ENCODE data around the gene KCNMA1.

The KCNMA1 gene

DNA sequence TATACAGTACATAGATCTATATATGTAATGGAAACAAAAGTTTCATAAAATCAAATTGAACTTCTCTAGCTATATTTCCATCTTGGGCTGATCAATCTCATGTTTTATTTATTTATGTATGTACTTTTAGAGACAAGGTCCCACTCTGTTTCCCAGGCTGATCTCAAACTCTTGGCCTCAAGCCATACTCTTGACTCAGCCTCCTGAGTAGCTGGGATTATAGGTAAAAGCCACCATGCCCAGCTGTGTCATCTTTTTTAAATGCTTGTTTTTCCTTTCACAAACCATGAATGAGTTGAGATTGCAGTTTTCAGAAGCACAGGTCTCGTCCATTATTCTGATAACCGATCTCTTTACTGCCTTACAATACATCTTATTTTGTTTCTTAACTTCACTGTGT lies 400.9 kb downstream of the KCNMA1 start:
- H2BK12ac ChIP-seq (ENCODE audit: low read length): no peak overlapping the region
- H2AK5ac ChIP-seq (ENCODE audit: low read depth, low read length): no peak overlapping the region
- no peak overlapping the region for H3K4me3 ChIP-seq (ENCODE audit: low read length in 2 of 2)
- H2AFZ ChIP-seq (ENCODE audit: low read length): no peak overlapping the region
- H3K4me1 ChIP-seq (ENCODE audit: control insufficient read depth in 2 of 2, insufficient read depth in 1 of 2, low read depth in 1 of 2, low read length in 2 of 2): no peaks in the 10 kb centered on the region
- H3K27ac ChIP-seq (replicated peaks; ENCODE audit: low read length): no peak overlapping the region
- H3K4me2 ChIP-seq (ENCODE audit: insufficient read depth, low read length, poor library complexity, severe bottlenecking): no peak overlapping the region
- no CpG with 5 or more reads among the region's 2 CpGs for WGBS, 2 donors (ENCODE audit: extremely low coverage in 2 of 2, insufficient read length in 2 of 2, insufficient replicate concordance in 1 of 2)
- H3K79me1 ChIP-seq (ENCODE audit: low read depth, low read length): no peaks in the 10 kb centered on the region
- no peak overlapping the region for H3K18ac ChIP-seq (ENCODE audit: low read length)
- no peak overlapping the region for H4K8ac ChIP-seq (ENCODE audit: low read depth, low read length)
- no peak overlapping the region for H3K9ac ChIP-seq (ENCODE audit: low read depth, low read length, poor library complexity)
- no peak for DNase-seq (ENCODE audit: low spot score)
- H2BK120ac ChIP-seq (ENCODE audit: low read depth, low read length): no peak overlapping the region
- no peak overlapping the region for H3K23ac ChIP-seq (ENCODE audit: low read depth, low read length, poor library complexity)
- no peak overlapping the region for H3K4ac ChIP-seq (ENCODE audit: low read length)
- H2BK5ac ChIP-seq (ENCODE audit: low read length): no peak overlapping the region
- no peaks in the 10 kb centered on the region for H3K9me3 ChIP-seq (replicated peaks in 1 of 2; ENCODE audit: control insufficient read depth in 2 of 2, insufficient read depth in 1 of 2, low read depth in 1 of 2, low read length in 2 of 2)
- H4K91ac ChIP-seq (ENCODE audit: low read depth, low read length, poor library complexity): no peak overlapping the region
- H3K27me3 ChIP-seq (ENCODE audit: control insufficient read depth in 3 of 3, insufficient read depth in 3 of 3, low read depth in 1 of 3, low read length in 3 of 3): no peaks in the 10 kb centered on the region
- H3K36me3 ChIP-seq (replicated peaks in 1 of 2; ENCODE audit: control insufficient read depth in 2 of 2, insufficient read depth in 2 of 2, low read length in 2 of 2): no peaks in the 10 kb centered on the region
- H2BK15ac ChIP-seq (ENCODE audit: low read length): no peak overlapping the region
- H3K14ac ChIP-seq (ENCODE audit: low read length): no peak overlapping the region

DNA sequence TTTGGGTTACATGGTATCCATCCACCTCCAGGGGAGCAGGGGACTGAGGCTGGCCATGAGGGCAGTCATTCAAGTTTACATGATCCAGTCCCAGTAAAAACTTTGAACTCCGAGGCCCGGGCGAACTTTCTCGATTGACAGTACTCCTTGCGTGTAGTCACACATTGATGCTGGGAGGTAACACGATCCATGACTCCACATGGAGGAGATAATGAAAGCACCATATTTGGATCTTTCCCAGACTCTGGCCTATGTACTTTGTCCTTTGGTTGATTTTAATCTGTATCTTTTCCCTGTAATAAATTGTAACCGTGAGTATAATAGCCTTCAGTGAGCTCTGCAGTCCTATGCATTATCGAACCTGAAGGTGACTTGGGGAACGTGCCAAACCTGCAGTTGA lies 401.6 kb downstream of the KCNMA1 start:
- H2BK5ac ChIP-seq (ENCODE audit: low read length): no peak overlapping the region
- DNase-seq (ENCODE audit: low spot score): no peak
- H4K91ac ChIP-seq (ENCODE audit: low read depth, low read length, poor library complexity): no peak overlapping the region
- no peak overlapping the region for H2BK12ac ChIP-seq (ENCODE audit: low read length)
- no peak overlapping the region for H3K4me2 ChIP-seq (ENCODE audit: insufficient read depth, low read length, poor library complexity, severe bottlenecking)
- no peak overlapping the region for H3K4me3 ChIP-seq (ENCODE audit: low read length in 2 of 2)
- no peak overlapping the region for H3K9ac ChIP-seq (ENCODE audit: low read depth, low read length, poor library complexity)
- H4K8ac ChIP-seq (ENCODE audit: low read depth, low read length): no peak overlapping the region
- no peak overlapping the region for H2AK5ac ChIP-seq (ENCODE audit: low read depth, low read length)
- no peak overlapping the region for H2BK15ac ChIP-seq (ENCODE audit: low read length)
- H3K4me1 ChIP-seq (ENCODE audit: control insufficient read depth in 2 of 2, insufficient read depth in 1 of 2, low read depth in 1 of 2, low read length in 2 of 2): no peaks in the 10 kb centered on the region
- H2AFZ ChIP-seq (ENCODE audit: low read length): no peak overlapping the region
- no CpG with 5 or more reads among the region's 9 CpGs for WGBS, 2 donors (ENCODE audit: extremely low coverage in 2 of 2, insufficient read length in 2 of 2, insufficient replicate concordance in 1 of 2)
- H3K14ac ChIP-seq (ENCODE audit: low read length): no peak overlapping the region
- H3K36me3 ChIP-seq (replicated peaks in 1 of 2; ENCODE audit: control insufficient read depth in 2 of 2, insufficient read depth in 2 of 2, low read length in 2 of 2): no peaks in the 10 kb centered on the region
- H3K27me3 ChIP-seq (ENCODE audit: control insufficient read depth in 3 of 3, insufficient read depth in 3 of 3, low read depth in 1 of 3, low read length in 3 of 3): no peaks in the 10 kb centered on the region
- no peaks in the 10 kb centered on the region for H3K9me3 ChIP-seq (replicated peaks in 1 of 2; ENCODE audit: control insufficient read depth in 2 of 2, insufficient read depth in 1 of 2, low read depth in 1 of 2, low read length in 2 of 2)
- no peak overlapping the region for H3K23ac ChIP-seq (ENCODE audit: low read depth, low read length, poor library complexity)
- no peak overlapping the region for H3K27ac ChIP-seq (replicated peaks; ENCODE audit: low read length)
- no peak overlapping the region for H2BK120ac ChIP-seq (ENCODE audit: low read depth, low read length)
- no peaks in the 10 kb centered on the region for H3K79me1 ChIP-seq (ENCODE audit: low read depth, low read length)
- H3K4ac ChIP-seq (ENCODE audit: low read length): no peak overlapping the region
- no peak overlapping the region for H3K18ac ChIP-seq (ENCODE audit: low read length)

DNA sequence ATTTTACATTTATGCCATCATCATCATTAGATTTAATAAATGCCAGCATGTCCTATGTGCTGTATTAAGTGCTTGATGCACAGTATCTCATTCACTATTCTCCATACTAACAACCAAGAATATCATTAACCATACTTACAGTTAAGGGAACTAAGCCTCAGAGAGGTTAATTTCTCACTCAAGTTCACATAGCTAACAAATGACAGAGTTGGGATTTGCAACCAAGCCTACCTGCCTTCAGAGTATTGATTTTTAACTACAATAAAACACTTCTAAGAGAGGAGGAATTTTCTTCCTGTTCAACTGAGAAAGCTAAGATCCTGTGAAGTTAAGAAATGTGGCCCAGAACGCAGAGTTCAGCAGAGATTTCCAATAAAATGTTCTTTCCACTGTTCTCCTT lies 403.0 kb downstream of the KCNMA1 start:
- H2AK5ac ChIP-seq (ENCODE audit: low read depth, low read length): no peak overlapping the region
- no peak overlapping the region for H4K91ac ChIP-seq (ENCODE audit: low read depth, low read length, poor library complexity)
- H3K14ac ChIP-seq (ENCODE audit: low read length): no peak overlapping the region
- no peaks in the 10 kb centered on the region for H3K4me1 ChIP-seq (ENCODE audit: control insufficient read depth in 2 of 2, insufficient read depth in 1 of 2, low read depth in 1 of 2, low read length in 2 of 2)
- H2BK120ac ChIP-seq (ENCODE audit: low read depth, low read length): no peak overlapping the region
- no peak overlapping the region for H3K9ac ChIP-seq (ENCODE audit: low read depth, low read length, poor library complexity)
- H3K18ac ChIP-seq (ENCODE audit: low read length): no peak overlapping the region
- no peaks in the 10 kb centered on the region for H3K79me1 ChIP-seq (ENCODE audit: low read depth, low read length)
- no CpG with 5 or more reads among the region's 1 CpG for WGBS, 2 donors (ENCODE audit: extremely low coverage in 2 of 2, insufficient read length in 2 of 2, insufficient replicate concordance in 1 of 2)
- no peak overlapping the region for H3K27ac ChIP-seq (replicated peaks; ENCODE audit: low read length)
- H3K27me3 ChIP-seq (ENCODE audit: control insufficient read depth in 3 of 3, insufficient read depth in 3 of 3, low read depth in 1 of 3, low read length in 3 of 3): no peaks in the 10 kb centered on the region
- H3K4ac ChIP-seq (ENCODE audit: low read length): no peak overlapping the region
- H3K23ac ChIP-seq (ENCODE audit: low read depth, low read length, poor library complexity): no peak overlapping the region
- no peak overlapping the region for H2BK5ac ChIP-seq (ENCODE audit: low read length)
- no peaks in the 10 kb centered on the region for H3K9me3 ChIP-seq (replicated peaks in 1 of 2; ENCODE audit: control insufficient read depth in 2 of 2, insufficient read depth in 1 of 2, low read depth in 1 of 2, low read length in 2 of 2)
- H2BK15ac ChIP-seq (ENCODE audit: low read length): no peak overlapping the region
- H2BK12ac ChIP-seq (ENCODE audit: low read length): no peak overlapping the region
- H4K8ac ChIP-seq (ENCODE audit: low read depth, low read length): no peak overlapping the region
- no peaks in the 10 kb centered on the region for H3K36me3 ChIP-seq (replicated peaks in 1 of 2; ENCODE audit: control insufficient read depth in 2 of 2, insufficient read depth in 2 of 2, low read length in 2 of 2)
- no peak overlapping the region for H3K4me2 ChIP-seq (ENCODE audit: insufficient read depth, low read length, poor library complexity, severe bottlenecking)
- no peak for DNase-seq (ENCODE audit: low spot score)
- no peak overlapping the region for H2AFZ ChIP-seq (ENCODE audit: low read length)
- no peak overlapping the region for H3K4me3 ChIP-seq (ENCODE audit: low read length in 2 of 2)

DNA sequence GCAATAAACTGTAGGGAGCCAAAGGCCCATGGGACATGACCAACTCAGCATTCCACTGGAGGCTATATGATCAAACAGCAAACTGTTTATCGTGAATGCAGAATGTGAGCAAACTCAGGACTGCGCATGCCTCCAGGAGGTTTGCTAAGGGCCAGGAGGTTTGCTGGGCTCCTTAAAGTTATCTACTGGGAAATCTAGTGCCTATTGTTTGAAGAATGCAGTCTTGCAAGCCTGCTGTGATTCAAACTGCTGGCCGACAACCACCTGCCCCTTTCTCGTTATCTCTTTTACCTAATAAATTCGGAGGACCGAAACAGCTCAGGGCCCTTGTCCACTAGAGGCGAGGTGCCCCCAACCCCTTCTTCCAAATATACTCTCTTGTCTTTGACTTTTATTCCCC lies 404.1 kb downstream of the KCNMA1 start:
- Histone ChIP-seq H3K4me3 (ENCODE audit: low read length in 2 of 2) (no peak overlapping the region), H2BK5ac (ENCODE audit: low read length) (no peak overlapping the region), H3K14ac (ENCODE audit: low read length) (no peak overlapping the region), H3K4ac (ENCODE audit: low read length) (no peak overlapping the region), H2BK15ac (ENCODE audit: low read length) (no peak overlapping the region), H3K9ac (ENCODE audit: low read depth, low read length, poor library complexity) (no peak overlapping the region), H3K23ac (ENCODE audit: low read depth, low read length, poor library complexity) (no peak overlapping the region), H3K9me3 (replicated peaks in 1 of 2; ENCODE audit: control insufficient read depth in 2 of 2, insufficient read depth in 1 of 2, low read depth in 1 of 2, low read length in 2 of 2) (no peaks in the 10 kb centered on the region), H2BK12ac (ENCODE audit: low read length) (no peak overlapping the region), H3K27ac (replicated peaks; ENCODE audit: low read length) (no peak overlapping the region), H3K36me3 (replicated peaks in 1 of 2; ENCODE audit: control insufficient read depth in 2 of 2, insufficient read depth in 2 of 2, low read length in 2 of 2) (no peaks in the 10 kb centered on the region), H4K91ac (ENCODE audit: low read depth, low read length, poor library complexity) (no peak overlapping the region), H3K18ac (ENCODE audit: low read length) (no peak overlapping the region), H3K4me2 (ENCODE audit: insufficient read depth, low read length, poor library complexity, severe bottlenecking) (no peak overlapping the region), H2AFZ (ENCODE audit: low read length) (no peak overlapping the region), H2BK120ac (ENCODE audit: low read depth, low read length) (no peak overlapping the region), H3K4me1 (ENCODE audit: control insufficient read depth in 2 of 2, insufficient read depth in 1 of 2, low read depth in 1 of 2, low read length in 2 of 2) (no peaks in the 10 kb centered on the region), H3K79me1 (ENCODE audit: low read depth, low read length) (no peaks in the 10 kb centered on the region), H2AK5ac (ENCODE audit: low read depth, low read length) (no peak overlapping the region), H4K8ac (ENCODE audit: low read depth, low read length) (no peak overlapping the region), H3K27me3 (ENCODE audit: control insufficient read depth in 3 of 3, insufficient read depth in 3 of 3, low read depth in 1 of 3, low read length in 3 of 3) (no peaks in the 10 kb centered on the region)
- no peak for DNase-seq (ENCODE audit: low spot score)
- no CpG with 5 or more reads among the region's 7 CpGs for WGBS, 2 donors (ENCODE audit: extremely low coverage in 2 of 2, insufficient read length in 2 of 2, insufficient replicate concordance in 1 of 2)

Measured in neuronal stem cell (in vitro differentiated cells).